GM12872 (cell line): ENCODE results near the gene VPREB3.

Experiments
- CTCF ChIP-seq: IDR thresholded peaks from 3 replicates; pipeline ENCODE4 v1.5.1; 2011; ENCODE audit warnings: low read depth, mild to moderate bottlenecking, low read length, moderate library complexity; ENCODE audit not compliant: insufficient read depth

VPREB3 gene

GRCh38 chr22:23786752-23787599 is 32.8 kb upstream of the VPREB3 start, which contains the start of gene SMARCB1:
TSS of gene SMARCB1 (plus strand) at chr22:23786966. CDS start at chr22:23787170, 204 bp downstream.
- TF ChIP-seq CTCF: no peak

DNA sequence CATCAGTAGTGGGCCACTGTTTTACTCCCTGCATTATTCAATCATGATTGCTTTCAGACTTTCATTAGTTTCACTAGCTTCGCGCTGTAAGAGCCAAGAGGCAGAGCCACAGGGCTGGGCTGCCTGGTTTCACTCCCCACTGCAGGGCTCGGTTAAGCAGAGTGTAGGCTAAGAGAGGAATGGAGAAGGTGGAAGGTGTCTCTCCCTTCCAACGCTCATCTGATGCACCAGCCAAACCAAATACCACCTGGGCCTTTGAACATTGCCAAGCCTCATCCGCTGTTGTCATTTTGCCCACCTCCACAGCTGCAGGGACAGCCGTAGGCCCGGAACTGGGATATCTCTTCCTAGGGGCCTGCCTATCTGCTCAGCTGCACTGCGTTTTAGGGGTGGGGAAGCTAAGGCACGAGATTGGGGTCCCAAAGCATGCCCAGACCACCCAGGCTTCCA is 32.1 kb upstream of the VPREB3 start:
- no peak for TF ChIP-seq CTCF

DNA sequence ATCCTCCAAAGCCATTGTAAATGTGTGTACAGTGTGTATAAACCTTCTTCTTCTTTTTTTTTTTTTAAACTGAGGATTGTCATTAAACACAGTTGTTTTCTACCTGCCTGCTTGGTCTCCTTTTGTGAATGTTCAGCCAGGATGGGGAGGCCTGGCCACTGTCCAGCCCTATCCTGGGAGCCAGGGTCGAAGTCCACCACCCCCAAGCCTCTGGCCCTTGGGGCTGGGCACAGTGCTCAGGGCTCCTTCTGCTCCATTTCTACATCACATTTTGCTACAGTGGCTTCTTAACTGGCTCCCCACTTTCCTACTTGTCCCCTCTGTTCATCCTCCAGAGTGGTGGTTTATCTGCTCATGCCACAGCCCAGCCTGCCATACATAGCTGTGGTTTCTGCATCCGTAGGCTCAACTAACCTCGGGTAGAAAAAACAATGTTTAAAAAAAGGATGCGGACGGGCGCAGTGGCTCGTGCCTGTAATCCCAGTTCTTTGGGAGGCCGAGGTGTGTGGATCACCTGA is 30.0 kb upstream of the VPREB3 start:
- no peak for TF ChIP-seq CTCF

DNA sequence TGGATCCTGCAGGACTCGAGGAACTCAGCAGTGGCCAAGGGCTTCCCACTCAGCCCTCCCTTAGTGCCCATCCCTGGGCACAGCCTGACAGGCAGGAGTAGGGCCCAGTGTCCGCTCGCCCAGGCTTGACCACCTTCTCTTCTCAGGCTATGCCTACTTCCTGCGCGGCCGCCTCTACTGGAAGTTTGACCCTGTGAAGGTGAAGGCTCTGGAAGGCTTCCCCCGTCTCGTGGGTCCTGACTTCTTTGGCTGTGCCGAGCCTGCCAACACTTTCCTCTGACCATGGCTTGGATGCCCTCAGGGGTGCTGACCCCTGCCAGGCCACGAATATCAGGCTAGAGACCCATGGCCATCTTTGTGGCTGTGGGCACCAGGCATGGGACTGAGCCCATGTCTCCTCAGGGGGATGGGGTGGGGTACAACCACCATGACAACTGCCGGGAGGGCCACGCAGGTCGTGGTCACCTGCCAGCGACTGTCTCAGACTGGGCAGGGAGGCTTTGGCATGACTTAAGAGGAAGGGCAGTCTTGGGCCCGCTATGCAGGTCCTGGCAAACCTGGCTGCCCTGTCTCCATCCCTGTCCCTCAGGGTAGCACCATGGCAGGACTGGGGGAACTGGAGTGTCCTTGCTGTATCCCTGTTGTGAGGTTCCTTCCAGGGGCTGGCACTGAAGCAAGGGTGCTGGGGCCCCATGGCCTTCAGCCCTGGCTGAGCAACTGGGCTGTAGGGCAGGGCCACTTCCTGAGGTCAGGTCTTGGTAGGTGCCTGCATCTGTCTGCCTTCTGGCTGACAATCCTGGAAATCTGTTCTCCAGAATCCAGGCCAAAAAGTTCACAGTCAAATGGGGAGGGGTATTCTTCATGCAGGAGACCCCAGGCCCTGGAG is 29.3 kb upstream of the VPREB3 start:
- TF ChIP-seq CTCF: no peak

DNA sequence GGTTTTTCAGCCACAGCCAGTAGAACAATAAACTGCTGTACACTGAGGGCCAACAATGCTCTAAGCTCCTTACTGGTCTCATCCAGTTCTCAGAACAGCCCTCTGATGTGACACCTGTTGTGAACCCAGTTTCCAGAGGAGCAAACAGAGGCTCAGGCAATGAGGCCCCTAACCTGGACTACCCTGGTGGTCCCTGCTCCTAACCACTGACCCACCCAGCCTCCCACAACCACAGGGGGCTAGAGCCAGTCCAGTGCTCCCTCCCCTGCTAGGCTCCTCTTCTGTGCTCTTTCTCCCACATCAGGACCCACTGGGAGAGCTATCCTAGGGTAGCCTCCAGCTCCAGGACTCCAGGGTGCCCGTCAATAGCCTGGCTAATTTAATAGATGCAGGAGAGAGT is 28.5 kb upstream of the VPREB3 start:
- no peak for TF ChIP-seq CTCF

DNA sequence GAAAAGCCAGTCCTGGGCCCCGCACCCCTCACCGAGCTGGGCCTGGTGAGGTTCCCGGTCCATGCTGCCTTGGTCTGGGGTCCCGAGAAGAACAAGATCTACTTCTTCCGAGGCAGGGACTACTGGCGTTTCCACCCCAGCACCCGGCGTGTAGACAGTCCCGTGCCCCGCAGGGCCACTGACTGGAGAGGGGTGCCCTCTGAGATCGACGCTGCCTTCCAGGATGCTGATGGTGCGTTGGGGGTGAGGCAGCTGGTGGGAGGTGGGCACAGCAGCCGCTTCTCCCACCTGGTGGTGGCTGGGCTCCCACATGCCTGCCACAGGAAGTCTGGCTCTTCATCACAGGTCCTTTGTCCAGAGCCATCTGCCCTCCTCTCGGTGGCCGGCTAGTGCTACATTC is 28.0 kb upstream of the VPREB3 start:
- no peak for TF ChIP-seq CTCF

DNA sequence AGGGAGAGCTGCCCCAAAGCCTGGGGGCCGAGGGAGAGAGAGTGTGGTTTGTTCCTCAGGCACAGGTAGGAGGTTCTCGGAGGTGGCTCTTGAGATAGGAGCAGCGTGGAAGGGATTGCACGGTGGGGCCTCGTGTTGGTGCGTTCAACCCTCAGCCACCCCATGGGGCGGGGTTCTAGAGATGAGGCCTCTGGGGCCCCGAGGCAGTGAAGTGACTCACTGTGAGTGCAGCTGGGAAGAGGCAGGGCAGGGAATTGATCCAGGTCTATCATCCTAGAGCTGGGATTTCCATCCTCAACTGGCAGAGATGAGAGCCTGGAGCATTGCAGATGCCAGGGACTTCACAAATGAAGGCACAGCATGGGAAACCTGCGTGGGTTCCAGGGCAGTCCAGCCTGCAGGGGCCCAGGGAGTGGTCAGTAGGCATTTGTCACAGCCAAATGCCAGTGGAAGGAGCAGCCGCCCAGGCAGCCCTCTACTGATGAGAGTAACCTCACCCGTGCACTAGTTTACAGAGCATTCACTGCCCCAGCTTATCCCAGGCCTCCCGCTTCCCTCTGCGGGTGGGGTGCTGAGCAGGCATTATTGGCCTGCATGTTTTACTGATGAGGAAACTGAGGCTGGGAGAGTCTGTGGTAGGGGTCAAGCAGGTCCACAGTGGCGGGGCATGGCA is 27.4 kb upstream of the VPREB3 start:
- no peak for TF ChIP-seq CTCF
